Loucy (cell line): ENCODE results near the gene RBMS3.

Experiments
- CTCF ChIP-seq: fragments of 200-600 bp; sonication (generic); conservative IDR thresholded peaks from 2 replicates; pipeline ENCODE4 v1.5.1; 2014; ENCODE audit warnings: mild to moderate bottlenecking, antibody characterized with exemption, low read length
- EZH2phosphoT487 ChIP-seq: fragments of 200-600 bp; IDR thresholded peaks from 2 replicates; pipeline ENCODE4 v1.6.1; 2018; ENCODE audit warnings: antibody characterized with exemption, mild to moderate bottlenecking, moderate library complexity, borderline replicate concordance

DNA sequence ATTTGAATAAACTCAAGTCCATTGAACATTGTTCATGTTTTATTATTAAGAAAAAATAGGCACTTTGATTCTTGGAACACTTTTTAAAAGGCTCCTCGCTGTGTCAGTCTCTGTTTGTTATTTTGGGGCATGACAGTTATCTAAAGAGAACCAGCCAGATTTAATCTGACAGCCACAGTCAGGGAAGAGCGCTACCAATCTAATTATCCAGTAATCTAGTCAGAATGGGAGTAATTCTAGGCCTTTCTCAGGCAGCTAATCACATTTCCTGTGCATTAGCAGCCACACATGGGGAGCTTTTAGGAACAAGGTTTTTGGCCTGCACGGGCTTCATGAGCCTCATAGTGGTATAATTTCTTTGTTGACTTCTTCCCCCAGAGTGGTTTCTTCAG, 362.2 kb downstream of the RBMS3 start:
- TF ChIP-seq CTCF, result no peak
- TF ChIP-seq EZH2phosphoT487, result no peak
